Activated naive CD8-positive, alpha-beta T cell (primary cell): ENCODE measurements around the gene CERK.

Experiments used
- H3K27ac Mint-ChIP-seq: one replicate; pipeline ENCODE4 v1.8.0; 2021; ENCODE audit warnings: mixed read lengths
- H3K27me3 Mint-ChIP-seq: one replicate; pipeline ENCODE4 v1.8.0; 2021; ENCODE audit warnings: mixed read lengths
- H3K36me3 Mint-ChIP-seq: one replicate; pipeline ENCODE4 v1.8.0; 2021; ENCODE audit warnings: mixed read lengths
- H3K4me1 Mint-ChIP-seq: one replicate; pipeline ENCODE4 v1.8.0; 2021; ENCODE audit warnings: low read depth, mixed read lengths
- H3K4me3 Mint-ChIP-seq: one replicate; pipeline ENCODE4 v1.8.0; 2021; ENCODE audit warnings: mild to moderate bottlenecking, mixed read lengths
- H3K9me3 Mint-ChIP-seq: one replicate; pipeline ENCODE4 v1.8.0; 2021; ENCODE audit warnings: low read depth, mixed read lengths

Gene CERK

DNA sequence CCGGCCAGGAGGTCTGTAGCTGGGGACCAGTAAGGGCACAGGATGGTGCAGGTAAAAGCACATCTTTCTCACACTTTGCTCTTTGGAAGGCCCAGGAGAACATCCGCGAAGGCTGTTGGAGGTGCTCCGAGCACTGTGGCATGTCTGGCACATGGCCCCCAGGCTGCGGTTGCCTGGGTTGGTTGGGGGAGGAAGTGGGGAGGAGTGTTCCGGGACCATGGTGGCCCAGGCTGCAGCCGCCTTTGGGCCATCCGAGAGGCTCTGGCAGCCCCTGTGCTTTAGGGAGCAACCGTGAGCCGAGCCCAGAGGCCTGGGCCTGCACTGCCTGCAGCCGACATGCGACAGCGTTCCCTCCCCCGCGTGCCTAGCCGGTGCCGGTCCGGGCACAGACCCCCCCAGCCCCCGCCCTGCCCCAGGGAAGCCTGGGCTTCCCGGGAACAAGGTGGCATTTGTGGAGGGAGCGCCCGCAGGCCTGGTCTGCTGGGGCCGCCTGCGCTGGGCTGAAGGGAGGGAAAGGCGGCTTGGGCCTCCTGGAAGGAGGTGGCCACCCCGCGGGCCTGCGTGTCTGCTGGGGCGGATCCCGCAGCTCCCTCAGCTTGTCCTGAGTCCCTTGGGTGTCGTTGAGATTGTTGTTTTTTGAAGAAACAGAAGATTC is 59.9 kb downstream of the CERK start:
- H3K9me3 Mint-ChIP-seq = no peaks in the 10 kb centered on the region
- H3K27me3 Mint-ChIP-seq = no peaks in the 10 kb centered on the region
- no peak overlapping the region for H3K4me3 Mint-ChIP-seq
- peaks cover 25% of the 10 kb centered on the region for H3K4me1 Mint-ChIP-seq
- no peaks in the 10 kb centered on the region for H3K36me3 Mint-ChIP-seq
- no peak overlapping the region for H3K27ac Mint-ChIP-seq

DNA sequence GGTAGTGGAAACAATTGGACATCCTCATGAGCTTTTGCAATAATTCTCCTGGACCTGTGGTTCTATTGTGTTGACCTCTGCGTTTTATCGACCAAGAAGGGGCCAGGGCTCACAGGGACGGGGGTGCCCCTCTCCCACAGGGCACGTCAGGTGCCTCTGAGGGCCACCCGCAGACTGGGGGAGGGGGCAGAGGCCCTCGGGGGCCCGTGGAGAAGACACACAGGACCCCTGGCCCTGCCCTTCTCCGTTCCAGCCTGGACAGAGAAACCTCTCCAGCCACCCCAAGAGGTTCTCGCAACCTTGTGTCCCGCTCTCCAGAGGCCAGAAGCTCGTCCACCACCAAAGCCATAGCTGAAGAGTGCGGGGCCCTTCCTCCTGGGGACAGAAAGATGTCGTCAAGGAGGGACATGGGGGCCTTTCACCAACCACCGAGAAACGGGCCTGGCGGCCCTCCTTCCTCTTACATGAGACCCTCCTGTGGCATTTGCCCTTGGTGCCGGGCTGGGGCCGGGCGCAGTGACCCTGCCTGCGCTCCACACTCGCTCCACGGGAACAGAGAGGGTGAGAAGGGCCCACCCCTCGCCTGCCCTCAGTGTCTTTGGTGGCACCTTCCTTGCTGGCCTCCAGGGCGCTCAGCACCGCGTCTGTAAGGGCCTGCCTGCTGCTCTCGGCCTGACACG is 60.6 kb downstream of the CERK start:
- Mint-ChIP-seq H3K9me3 (no peaks in the 10 kb centered on the region), H3K4me3 (no peak overlapping the region), H3K27ac (no peak overlapping the region), H3K4me1 (peaks cover 27% of the 10 kb centered on the region), H3K36me3 (no peaks in the 10 kb centered on the region), H3K27me3 (no peaks in the 10 kb centered on the region)

DNA sequence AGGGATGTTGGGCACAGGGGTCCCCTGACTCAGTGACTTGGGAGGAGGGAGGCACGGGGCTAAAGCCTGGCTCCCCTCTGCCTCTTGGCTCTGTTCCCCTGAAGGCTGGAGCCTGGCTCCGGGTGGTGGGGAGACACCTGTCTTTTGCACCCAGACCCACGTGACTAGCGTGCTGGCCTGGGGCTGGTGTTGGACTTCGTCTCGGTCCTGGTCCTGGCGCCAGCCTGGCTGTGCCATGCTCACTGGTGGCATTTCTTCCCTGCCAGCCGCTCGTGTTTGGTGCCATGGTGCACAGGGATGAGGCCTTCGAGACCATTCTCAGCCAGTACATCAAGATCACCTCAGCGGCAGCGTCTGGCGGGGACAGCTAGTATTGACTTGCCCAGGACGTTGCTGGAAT is 61.2 kb downstream of the CERK start:
- peaks cover 28% of the 10 kb centered on the region for H3K4me1 Mint-ChIP-seq
- no peak overlapping the region for H3K4me3 Mint-ChIP-seq
- no peaks in the 10 kb centered on the region for H3K36me3 Mint-ChIP-seq
- no peaks in the 10 kb centered on the region for H3K27me3 Mint-ChIP-seq
- H3K9me3 Mint-ChIP-seq = no peaks in the 10 kb centered on the region
- no peak overlapping the region for H3K27ac Mint-ChIP-seq

DNA sequence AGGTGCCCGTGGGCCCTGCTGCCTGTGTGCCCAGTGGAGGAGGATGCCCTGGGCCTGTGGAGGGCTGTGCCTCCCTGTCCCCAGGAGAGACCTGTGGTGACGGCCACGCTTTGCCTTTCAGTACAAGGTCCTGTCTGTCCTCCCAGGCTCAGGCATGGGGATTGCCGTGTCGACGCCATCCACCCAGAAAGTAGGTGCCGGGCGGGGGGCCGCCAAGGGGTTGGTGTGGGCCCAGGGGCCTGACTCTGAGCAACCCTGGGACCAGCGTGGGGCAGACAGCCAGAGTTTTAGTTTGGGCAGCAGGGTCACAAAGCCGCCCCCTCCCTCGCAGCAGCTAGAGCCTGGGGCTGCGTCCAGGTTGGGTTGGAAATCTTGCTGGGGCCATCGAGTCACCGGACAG is 61.6 kb downstream of the CERK start:
- no peaks in the 10 kb centered on the region for H3K27me3 Mint-ChIP-seq

DNA sequence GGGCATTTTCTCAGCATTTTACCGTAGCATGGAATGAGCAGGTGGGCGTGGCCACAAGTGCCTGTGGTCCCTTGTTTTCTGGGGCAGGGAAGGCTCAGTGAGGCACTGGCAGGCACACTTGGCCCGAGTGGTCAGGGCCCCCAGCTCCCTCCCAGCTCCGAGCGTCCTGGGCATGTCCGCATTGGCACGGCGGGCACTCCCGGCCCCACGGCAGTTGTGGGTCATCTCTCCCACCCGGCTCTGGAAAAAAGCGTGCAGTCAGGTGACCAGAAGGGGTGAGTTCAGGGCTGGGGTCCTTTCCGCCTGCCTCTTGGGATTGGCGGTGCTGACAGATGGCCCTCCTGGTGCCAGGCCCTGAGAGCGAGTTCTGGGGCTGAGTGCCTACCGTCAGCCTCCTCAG is 62.1 kb downstream of the CERK start:
- no peaks in the 10 kb centered on the region for H3K9me3 Mint-ChIP-seq
- H3K4me1 Mint-ChIP-seq = peaks cover 28% of the 10 kb centered on the region
- H3K36me3 Mint-ChIP-seq = no peaks in the 10 kb centered on the region
- H3K4me3 Mint-ChIP-seq = no peak overlapping the region
- H3K27ac Mint-ChIP-seq = peak overlapping the region; percentile 95
- H3K27me3 Mint-ChIP-seq = no peaks in the 10 kb centered on the region

More for the DNA sequence above, 61.6 kb downstream of the CERK start:
- peaks cover 28% of the 10 kb centered on the region for H3K4me1 Mint-ChIP-seq
- H3K27ac Mint-ChIP-seq = no peak overlapping the region
- no peaks in the 10 kb centered on the region for H3K9me3 Mint-ChIP-seq
- no peak overlapping the region for H3K4me3 Mint-ChIP-seq
- no peaks in the 10 kb centered on the region for H3K36me3 Mint-ChIP-seq

DNA sequence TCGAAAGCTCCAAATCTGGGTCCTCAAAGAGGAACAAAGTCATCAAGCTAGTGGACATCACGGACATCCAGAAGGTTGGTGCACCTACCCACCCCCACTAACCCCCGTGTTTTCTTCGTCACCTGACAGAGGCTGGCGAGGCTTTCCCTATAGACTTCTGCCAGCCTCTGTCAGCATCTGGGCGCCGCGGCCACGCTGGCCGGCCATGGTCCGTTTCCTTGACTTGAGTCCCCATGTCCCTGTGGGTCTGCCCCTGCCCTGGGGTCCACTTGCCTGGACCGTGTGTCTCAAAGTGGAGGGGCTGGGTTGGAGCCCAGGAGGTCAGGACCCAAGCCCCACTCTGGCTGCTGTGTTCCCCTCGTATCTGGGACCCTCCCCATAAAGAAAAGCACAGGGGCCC is 62.6 kb downstream of the CERK start:
- Mint-ChIP-seq H3K27ac (peak overlapping the region; percentile 95), H3K27me3 (no peaks in the 10 kb centered on the region), H3K9me3 (no peaks in the 10 kb centered on the region), H3K4me1 (peaks cover 28% of the 10 kb centered on the region), H3K4me3 (peak overlapping the region; percentile 88), H3K36me3 (no peaks in the 10 kb centered on the region)

DNA sequence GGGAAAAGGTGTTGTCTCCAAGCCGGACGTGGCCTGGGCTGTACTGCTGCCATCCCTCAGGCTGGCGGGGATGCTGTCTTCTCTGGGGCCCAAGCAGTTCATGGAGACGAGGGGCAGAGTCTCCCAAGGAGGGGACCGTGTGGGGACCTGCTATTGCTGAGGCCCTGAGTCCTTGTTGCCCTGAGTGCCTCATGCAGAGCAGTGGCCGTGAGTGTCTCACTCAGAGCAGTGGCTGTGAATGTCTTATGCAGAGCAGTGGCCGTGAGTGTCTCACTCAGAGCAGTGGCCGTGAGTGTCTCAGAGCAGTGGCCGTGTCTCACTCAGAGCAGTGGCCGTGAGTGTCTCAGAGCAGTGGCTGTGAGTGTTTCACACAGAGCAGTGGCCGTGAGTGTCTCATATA is 63.1 kb downstream of the CERK start:
- no peaks in the 10 kb centered on the region for H3K36me3 Mint-ChIP-seq
- no peaks in the 10 kb centered on the region for H3K9me3 Mint-ChIP-seq
- H3K27me3 Mint-ChIP-seq = no peaks in the 10 kb centered on the region
- H3K4me3 Mint-ChIP-seq = peak overlapping the region; percentile 88
- H3K27ac Mint-ChIP-seq = peak overlapping the region; percentile 95
- peaks cover 28% of the 10 kb centered on the region for H3K4me1 Mint-ChIP-seq

DNA sequence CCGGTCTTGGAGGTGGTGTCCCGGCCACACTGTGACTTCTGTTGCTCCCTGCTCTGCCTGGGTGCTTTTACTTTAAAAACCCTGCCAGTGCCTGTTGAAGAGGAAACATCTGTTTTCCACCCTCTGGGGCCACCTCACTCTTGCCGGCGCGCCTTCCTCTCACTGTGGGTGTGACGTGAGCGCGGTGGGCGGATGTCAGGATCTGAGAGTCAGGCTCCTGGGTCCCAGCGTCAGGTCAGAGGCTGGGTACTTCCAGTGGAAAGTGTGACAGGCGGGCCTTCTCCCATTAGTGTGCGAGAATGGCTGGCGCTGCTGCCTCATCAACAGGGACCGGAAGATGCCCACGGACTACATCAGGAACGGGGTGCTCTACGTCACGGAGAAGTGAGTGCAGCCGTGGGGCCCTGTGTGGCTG is 63.7 kb downstream of the CERK start:
- Mint-ChIP-seq H3K4me1 (peaks cover 28% of the 10 kb centered on the region), H3K9me3 (no peaks in the 10 kb centered on the region), H3K27ac (peak overlapping the region; percentile 95), H3K4me3 (peak overlapping the region; percentile 88), H3K27me3 (no peaks in the 10 kb centered on the region), H3K36me3 (no peaks in the 10 kb centered on the region)

DNA sequence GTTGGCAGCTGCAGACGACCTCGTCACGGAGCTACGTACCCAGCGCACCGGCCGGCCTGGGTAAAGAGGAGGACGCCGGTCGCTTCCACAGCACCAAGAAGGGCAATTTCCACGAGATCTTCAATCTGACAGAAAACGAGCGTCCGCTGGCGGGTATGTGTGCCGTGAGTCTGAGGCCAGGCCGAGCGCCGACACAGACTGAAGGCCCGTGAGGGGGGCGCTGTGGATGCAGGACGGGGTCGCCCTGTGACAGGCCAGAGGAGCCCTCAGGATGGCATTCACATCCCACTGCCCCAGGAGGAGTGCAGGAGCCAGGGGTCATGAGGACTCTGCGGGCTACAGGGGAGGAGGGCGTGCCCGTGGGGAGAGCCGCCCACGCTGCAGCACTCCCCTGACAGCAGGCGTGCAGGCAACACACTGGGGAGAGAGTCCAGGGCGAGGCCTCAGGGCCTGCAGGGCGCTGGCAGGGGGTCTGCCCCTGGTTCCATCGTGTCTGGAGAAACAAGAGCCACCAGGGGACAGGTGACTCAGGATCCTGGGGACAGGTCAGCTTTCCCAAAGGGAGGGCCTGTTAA is 64.3 kb downstream of the CERK start:
- H3K4me1 Mint-ChIP-seq = peaks cover 28% of the 10 kb centered on the region
- no peaks in the 10 kb centered on the region for H3K27me3 Mint-ChIP-seq
- H3K27ac Mint-ChIP-seq = peak overlapping the region; percentile 95
- peak overlapping the region; percentile 88 for H3K4me3 Mint-ChIP-seq
- H3K9me3 Mint-ChIP-seq = no peaks in the 10 kb centered on the region
- peaks cover 2% of the 10 kb centered on the region for H3K36me3 Mint-ChIP-seq

DNA sequence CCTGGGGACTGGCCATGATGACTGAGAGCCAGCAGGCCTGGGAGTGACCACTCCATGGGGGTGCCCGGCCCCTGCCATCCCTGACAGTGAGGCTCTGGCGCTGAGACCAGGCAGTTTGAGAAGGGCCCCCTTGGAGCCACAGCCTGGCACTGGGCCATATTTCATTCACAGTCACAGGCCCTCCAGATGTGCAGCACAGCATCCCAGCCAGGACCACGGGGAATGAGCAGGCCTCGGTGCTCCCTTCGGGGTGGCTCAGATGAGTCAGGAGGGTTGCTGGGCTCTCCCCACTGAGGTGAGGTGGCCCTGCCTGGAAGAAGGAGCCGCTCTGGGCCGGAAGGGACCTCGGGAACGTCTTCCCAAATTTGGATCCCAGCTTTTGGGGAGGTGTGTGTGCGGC is 64.8 kb downstream of the CERK start:
- Mint-ChIP-seq H3K27ac (peak overlapping the region; percentile 95), H3K9me3 (no peaks in the 10 kb centered on the region), H3K4me3 (peak overlapping the region; percentile 88), H3K27me3 (no peaks in the 10 kb centered on the region), H3K36me3 (peaks cover 3% of the 10 kb centered on the region), H3K4me1 (peaks cover 28% of the 10 kb centered on the region)

DNA sequence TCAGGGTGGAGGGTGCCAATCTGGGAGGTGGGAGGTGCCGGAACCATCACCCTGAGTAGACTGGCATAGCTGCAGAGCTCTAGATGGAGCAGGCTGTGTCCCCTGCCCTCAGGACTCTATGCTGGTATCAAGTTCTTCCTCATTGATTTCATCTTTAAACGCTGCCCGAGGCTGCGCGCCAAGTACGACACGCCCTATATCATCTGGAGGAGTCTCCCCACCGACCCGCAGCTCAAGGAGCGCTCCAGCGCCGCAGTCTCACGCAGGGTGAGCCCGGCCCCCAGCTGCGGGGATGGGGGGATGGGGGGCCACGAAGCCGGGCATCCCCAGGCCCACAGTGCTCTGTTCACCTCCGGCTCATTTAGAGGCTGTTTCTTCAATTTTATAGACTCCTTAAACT is 65.3 kb downstream of the CERK start:
- no peaks in the 10 kb centered on the region for H3K9me3 Mint-ChIP-seq
- H3K4me1 Mint-ChIP-seq = peaks cover 25% of the 10 kb centered on the region
- H3K4me3 Mint-ChIP-seq = no peak overlapping the region
- H3K27ac Mint-ChIP-seq = no peak overlapping the region
- peaks cover 3% of the 10 kb centered on the region for H3K36me3 Mint-ChIP-seq
- H3K27me3 Mint-ChIP-seq = no peaks in the 10 kb centered on the region

DNA sequence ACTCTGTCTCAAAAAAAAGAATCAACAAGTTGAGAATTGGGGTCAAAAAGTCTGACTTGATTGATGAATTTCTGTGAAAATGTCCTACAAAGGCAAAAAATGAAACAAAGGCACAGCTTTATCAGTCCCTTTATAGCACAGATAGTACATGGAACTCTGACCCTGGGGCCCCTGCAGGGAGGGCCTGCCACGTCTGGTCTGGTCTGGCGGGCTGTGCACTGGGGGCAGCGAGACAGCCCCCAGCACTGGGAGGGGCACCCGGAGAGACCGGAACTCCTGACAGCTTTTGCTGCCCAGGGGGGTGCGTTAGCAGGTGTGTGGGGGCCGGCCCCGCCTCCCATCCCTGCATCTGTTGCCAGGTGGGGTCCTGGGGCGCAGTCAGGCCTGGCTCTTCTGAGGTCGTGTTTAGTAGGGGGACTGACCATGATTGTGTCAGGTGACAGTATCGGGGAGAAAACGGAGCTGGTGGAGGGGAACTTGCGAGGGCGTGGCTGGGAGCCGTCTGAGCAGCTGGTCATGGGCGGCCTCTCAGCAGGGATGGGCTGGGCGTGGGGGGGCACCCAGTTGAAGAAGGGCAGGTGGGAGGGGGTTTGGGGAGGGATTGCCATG is 66.1 kb downstream of the CERK start:
- peaks cover 22% of the 10 kb centered on the region for H3K4me1 Mint-ChIP-seq
- no peak overlapping the region for H3K4me3 Mint-ChIP-seq
- no peaks in the 10 kb centered on the region for H3K9me3 Mint-ChIP-seq
- peak overlapping the region; percentile 16 for H3K27ac Mint-ChIP-seq
- no peaks in the 10 kb centered on the region for H3K27me3 Mint-ChIP-seq
- peaks cover 3% of the 10 kb centered on the region for H3K36me3 Mint-ChIP-seq

DNA sequence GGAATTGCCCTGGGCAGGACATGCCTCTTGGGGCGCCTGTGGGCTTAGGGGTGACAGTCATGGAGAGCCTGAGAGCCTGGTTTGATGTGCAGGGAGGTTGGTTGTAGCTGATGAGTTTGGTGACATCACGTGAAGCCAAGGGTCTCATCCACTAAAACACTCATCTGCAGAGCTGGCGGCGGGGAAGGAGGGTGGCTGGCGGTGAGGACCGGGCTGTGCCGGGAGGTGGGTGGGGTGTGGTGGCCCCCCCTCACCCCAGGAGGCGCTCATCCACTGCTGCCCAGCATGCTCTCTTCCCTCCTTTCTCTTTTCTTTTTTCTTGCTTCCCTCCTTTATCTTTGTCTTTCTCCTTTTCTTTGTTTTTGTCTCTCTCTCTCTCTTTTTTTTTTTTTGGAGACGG is 68.9 kb downstream of the CERK start:
- Mint-ChIP-seq H3K36me3 (peaks cover 3% of the 10 kb centered on the region), H3K4me1 (peaks cover 12% of the 10 kb centered on the region), H3K27me3 (no peaks in the 10 kb centered on the region), H3K9me3 (no peaks in the 10 kb centered on the region), H3K27ac (no peak overlapping the region), H3K4me3 (no peak overlapping the region)

DNA sequence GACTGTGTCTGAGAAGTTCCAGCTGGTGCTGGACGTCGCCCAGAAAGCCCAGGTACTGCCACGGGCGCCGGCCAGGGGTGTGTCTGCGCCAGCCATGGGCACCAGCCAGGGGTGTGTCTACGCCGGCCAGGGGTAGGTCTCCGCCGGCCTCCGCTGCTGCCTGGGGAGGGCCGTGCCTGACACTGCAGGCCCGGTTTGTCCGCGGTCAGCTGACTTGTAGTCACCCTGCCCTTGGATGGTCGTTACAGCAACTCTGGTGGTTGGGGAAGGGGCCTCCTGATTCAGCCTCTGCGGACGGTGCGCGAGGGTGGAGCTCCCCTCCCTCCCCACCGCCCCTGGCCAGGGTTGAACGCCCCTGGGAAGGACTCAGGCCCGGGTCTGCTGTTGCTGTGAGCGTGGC is 69.9 kb downstream of the CERK start:
- Mint-ChIP-seq H3K27me3 (no peaks in the 10 kb centered on the region), H3K27ac (no peak overlapping the region), H3K36me3 (peaks cover 3% of the 10 kb centered on the region), H3K4me3 (no peak overlapping the region), H3K4me1 (peaks cover 3% of the 10 kb centered on the region), H3K9me3 (no peaks in the 10 kb centered on the region)

DNA sequence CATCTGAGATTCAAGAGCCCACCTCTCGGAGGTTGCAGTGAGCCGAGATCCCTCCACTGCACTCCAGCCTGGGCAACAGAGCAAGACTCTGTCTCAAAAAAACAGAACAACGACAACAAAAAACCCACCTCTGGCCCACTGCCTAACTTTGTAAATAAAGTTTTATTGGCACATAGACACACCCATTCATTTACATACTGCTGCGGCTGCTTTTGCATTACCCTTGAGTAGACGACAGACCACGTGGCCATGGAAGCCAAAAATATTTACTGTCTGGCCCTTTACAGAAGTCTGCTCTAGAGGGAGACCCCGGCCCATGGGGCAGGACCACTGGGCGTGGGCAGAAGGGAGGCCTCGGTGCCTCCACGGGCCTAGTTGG is 70.8 kb downstream of the CERK start:
- no peak overlapping the region for H3K27ac Mint-ChIP-seq
- no peaks in the 10 kb centered on the region for H3K9me3 Mint-ChIP-seq
- no peaks in the 10 kb centered on the region for H3K4me1 Mint-ChIP-seq
- H3K4me3 Mint-ChIP-seq = no peak overlapping the region
- no peaks in the 10 kb centered on the region for H3K27me3 Mint-ChIP-seq
- H3K36me3 Mint-ChIP-seq = peaks cover 3% of the 10 kb centered on the region
